ENCODE results near the gene FOXO1.

FOXO1 gene

GRCh38 chr13:40572961-40573360 is 93.5 kb downstream of the FOXO1 start:
- DNase-seq, result no peak

- DNase-seq, result no peak
Observed at GRCh38 chr13:40571338-40571963, 95.0 kb downstream of the FOXO1 start.

- no peak for DNase-seq
Observed at GRCh38 chr13:40570930-40571329, 95.5 kb downstream of the FOXO1 start.

- no peak for DNase-seq
Observed at GRCh38 chr13:40569024-40569350, 97.5 kb downstream of the FOXO1 start.

- no peak for DNase-seq
Observed at GRCh38 chr13:40568246-40569023, 98.0 kb downstream of the FOXO1 start.

GRCh38 chr13:40566811-40567210 is 99.6 kb downstream of the FOXO1 start:
- no peak for DNase-seq

- no peak for DNase-seq
Observed at GRCh38 chr13:40565282-40566148, 100.9 kb downstream of the FOXO1 start.

- DNase-seq, result no peak
Observed at GRCh38 chr13:40564342-40565001, 102.0 kb downstream of the FOXO1 start.

GRCh38 chr13:40563350-40564125 is 102.9 kb downstream of the FOXO1 start:
- no peak for DNase-seq

- no peak for DNase-seq
Observed at GRCh38 chr13:40562975-40563349, 103.5 kb downstream of the FOXO1 start.

- DNase-seq, result no peak
Observed at GRCh38 chr13:40559915-40560314, 106.5 kb downstream of the FOXO1 start.

GRCh38 chr13:40558656-40559055 is 107.8 kb downstream of the FOXO1 start:
- no peak for DNase-seq

- DNase-seq, result no peak
Observed at GRCh38 chr13:40556453-40556852, 110.0 kb downstream of the FOXO1 start.

GRCh38 chr13:40553356-40553755 is 113.1 kb downstream of the FOXO1 start:
- DNase-seq, result no peak

GRCh38 chr13:40552895-40553294 is 113.5 kb downstream of the FOXO1 start:
- no peak for DNase-seq

GRCh38 chr13:40550130-40550529 is 116.3 kb downstream of the FOXO1 start:
- DNase-seq, result no peak

- no peak for DNase-seq
Observed at GRCh38 chr13:40549500-40550094, 116.8 kb downstream of the FOXO1 start.

GRCh38 chr13:40547591-40548315 is 118.7 kb downstream of the FOXO1 start:
- DNase-seq, result no peak

GRCh38 chr13:40546047-40546446 is 120.4 kb downstream of the FOXO1 start:
- no peak for DNase-seq

- DNase-seq, result no peak
Observed at GRCh38 chr13:40540328-40541044, 126.0 kb downstream of the FOXO1 start.

Measured in NCI-H1105 treated with DMSO at 0.1 percent for 48 hours (cell line).